Neuronal stem cell (in vitro differentiated cells): ENCODE measurements around the gene PPARD.

ENCODE experiments used
- DNase-seq: peaks from one replicate; pipeline ENCODE4 v3.0.0-alpha.2; 2013; ENCODE audit warnings: low spot score
- H2AFZ ChIP-seq: one replicate; pipeline ENCODE4 v1.6.1; 2013; ENCODE audit warnings: mild to moderate bottlenecking, low read length, inconsistent platforms
- H2AK5ac ChIP-seq: 2 replicates; pipeline ENCODE4 v1.6.1; 2013; ENCODE audit warnings: low read depth, mild to moderate bottlenecking, inconsistent platforms, low read length, moderate library complexity, mixed read lengths
- H2BK120ac ChIP-seq: 2 replicates; pipeline ENCODE4 v1.6.1; 2013; ENCODE audit warnings: low read depth, mild to moderate bottlenecking, inconsistent platforms, low read length, moderate library complexity, mixed read lengths
- H2BK12ac ChIP-seq: one replicate; pipeline ENCODE4 v1.6.1; 2013; ENCODE audit warnings: low read length, inconsistent platforms
- H2BK15ac ChIP-seq: 2 replicates; pipeline ENCODE4 v1.6.1; 2013; ENCODE audit warnings: mild to moderate bottlenecking, low read length, inconsistent platforms, mixed read lengths
- H2BK5ac ChIP-seq: one replicate; pipeline ENCODE4 v1.6.1; 2013; ENCODE audit warnings: inconsistent platforms, mild to moderate bottlenecking, low read length, moderate library complexity
- H3K14ac ChIP-seq: one replicate; pipeline ENCODE4 v1.6.1; 2013; ENCODE audit warnings: low read length, inconsistent platforms
- H3K18ac ChIP-seq: 2 replicates; pipeline ENCODE4 v1.6.1; 2013; ENCODE audit warnings: low read length, inconsistent platforms
- H3K23ac ChIP-seq: 2 replicates; pipeline ENCODE4 v1.6.1; 2013; ENCODE audit warnings: low read depth, mild to moderate bottlenecking, mixed read lengths, low read length, inconsistent platforms; ENCODE audit not compliant: poor library complexity
- H3K27ac ChIP-seq: replicated peaks from 3 replicates; pipeline ENCODE4 v1.5.1; 2013; ENCODE audit warnings: low read length, inconsistent platforms
- H3K27me3 ChIP-seq, 3 experiments: 2 replicates each; pipeline ENCODE4 v1.6.1; 2013; ENCODE audit warnings: low read length in 3 of 3, mild to moderate bottlenecking in 2 of 3, inconsistent platforms in 1 of 3, low read depth in 1 of 3, mixed read lengths in 1 of 3, moderate library complexity in 1 of 3; ENCODE audit not compliant: control insufficient read depth in 3 of 3, insufficient read depth in 3 of 3
- H3K36me3 ChIP-seq, 2 donors: replicated peaks in 1 of 2; 2 replicates each; pipeline ENCODE4 v1.6.1; 2013; ENCODE audit warnings: low read length in 2 of 2; ENCODE audit not compliant: control insufficient read depth in 2 of 2, insufficient read depth in 2 of 2
- H3K4ac ChIP-seq: 2 replicates; pipeline ENCODE4 v1.6.1; 2013; ENCODE audit warnings: inconsistent platforms, mild to moderate bottlenecking, low read length, moderate library complexity
- H3K4me1 ChIP-seq, 2 donors: 1 replicate in 1 of 2; 2 replicates in 1 of 2; pipeline ENCODE4 v1.6.1; 2013; ENCODE audit warnings: low read length in 2 of 2, low read depth in 1 of 2; ENCODE audit not compliant: control insufficient read depth in 2 of 2, insufficient read depth in 1 of 2
- H3K4me2 ChIP-seq: one replicate; pipeline ENCODE4 v1.6.1; 2013; ENCODE audit warnings: mild to moderate bottlenecking, low read length, inconsistent platforms; ENCODE audit not compliant: insufficient read depth, poor library complexity, severe bottlenecking
- H3K4me3 ChIP-seq, 2 donors: 2 replicates each; pipeline ENCODE4 v1.5.1; 2013; ENCODE audit warnings: low read length in 2 of 2, mild to moderate bottlenecking in 2 of 2, inconsistent platforms in 1 of 2, moderate library complexity in 1 of 2
- H3K79me1 ChIP-seq: one replicate; pipeline ENCODE4 v1.6.1; 2013; ENCODE audit warnings: low read depth, mild to moderate bottlenecking, inconsistent platforms, low read length, moderate library complexity
- H3K9ac ChIP-seq: one replicate; pipeline ENCODE4 v1.6.1; 2013; ENCODE audit warnings: mild to moderate bottlenecking, low read depth, low read length, inconsistent platforms; ENCODE audit not compliant: poor library complexity
- H3K9me3 ChIP-seq, 2 donors: replicated peaks in 1 of 2; 2 replicates each; pipeline versions ENCODE3 to v1.6.1; 2013; ENCODE audit warnings: low read length in 2 of 2, mild to moderate bottlenecking in 2 of 2, inconsistent platforms in 1 of 2, low read depth in 1 of 2, mixed read lengths in 1 of 2, moderate library complexity in 1 of 2; ENCODE audit not compliant: control insufficient read depth in 2 of 2, insufficient read depth in 1 of 2
- H4K8ac ChIP-seq: one replicate; pipeline ENCODE4 v1.6.1; 2013; ENCODE audit warnings: low read depth, mild to moderate bottlenecking, inconsistent platforms, low read length, moderate library complexity
- H4K91ac ChIP-seq: one replicate; pipeline ENCODE4 v1.6.1; 2013; ENCODE audit warnings: low read length, low read depth, mild to moderate bottlenecking, inconsistent platforms; ENCODE audit not compliant: poor library complexity
- WGBS, 2 donors: extraction: QIAGEN DNeasy Blood & Tissue Kit; methylation state at CpG; one replicate each; pipeline ENCODE4 v1.1.7; 2013; ENCODE audit warnings: missing lambda C conversion rate in 2 of 2, mixed read lengths in 1 of 2; ENCODE audit not compliant: insufficient read length in 2 of 2, insufficient replicate concordance in 1 of 2; ENCODE audit errors: extremely low coverage in 2 of 2; 5-methylcytosine and 5-hydroxymethylcytosine counted together

Gene PPARD

GRCh38 chr6:35471836-35472345, 129.5 kb downstream of the PPARD start:
- Histone ChIP-seq H2AK5ac (no peak overlapping the region), H3K36me3 (peaks cover 46 to 89% of the 10 kb centered on the region in 2 donors), H3K4ac (no peak overlapping the region), H3K79me1 (peaks cover 10% of the 10 kb centered on the region), H3K4me3 (no peak overlapping the region), H3K4me2 (no peak overlapping the region), H2BK12ac (no peak overlapping the region), H2BK15ac (no peak overlapping the region), H3K9ac (no peak overlapping the region), H3K4me1 (peaks cover 16 to 21% of the 10 kb centered on the region in 2 donors), H3K23ac (no peak overlapping the region), H4K91ac (no peak overlapping the region), H2BK5ac (no peak overlapping the region), H3K9me3 (no peaks in the 10 kb centered on the region), H3K27me3 (no peaks in the 10 kb centered on the region), H2AFZ (no peak overlapping the region), H3K27ac (no peak overlapping the region), H3K14ac (no peak overlapping the region), H4K8ac (no peak overlapping the region), H2BK120ac (no peak overlapping the region), H3K18ac (no peak overlapping the region)
- WGBS, 2 donors, result no CpG with 5 or more reads among the region's 8 CpGs
- no peak for DNase-seq

GRCh38 chr6:35473075-35473849, 130.9 kb downstream of the PPARD start:
- peaks cover 25% of the 10 kb centered on the region in 2 donors for H3K4me1 ChIP-seq
- WGBS, 2 donors, result no CpG with 5 or more reads among the region's 9 CpGs
- H3K18ac ChIP-seq, result no peak overlapping the region
- no peak overlapping the region for H3K9ac ChIP-seq
- no peak overlapping the region for H2AFZ ChIP-seq
- H2BK15ac ChIP-seq, result no peak overlapping the region
- no peak overlapping the region for H3K4me3 ChIP-seq
- no peak overlapping the region for H4K8ac ChIP-seq
- no peak for DNase-seq
- H2BK12ac ChIP-seq, result no peak overlapping the region
- no peak overlapping the region for H4K91ac ChIP-seq
- peaks cover 47 to 89% of the 10 kb centered on the region in 2 donors for H3K36me3 ChIP-seq
- H3K27me3 ChIP-seq, result no peaks in the 10 kb centered on the region
- H3K27ac ChIP-seq, result peak overlapping the region; percentile 43
- H3K23ac ChIP-seq, result peak overlapping the region; percentile 68
- no peak overlapping the region for H3K14ac ChIP-seq
- H3K9me3 ChIP-seq, result peaks cover 0 to under 1% of the 10 kb centered on the region in 2 donors
- H3K4ac ChIP-seq, result no peak overlapping the region
- peaks cover 10% of the 10 kb centered on the region for H3K79me1 ChIP-seq
- no peak overlapping the region for H3K4me2 ChIP-seq
- no peak overlapping the region for H2BK5ac ChIP-seq
- peak overlapping the region; percentile 5 for H2AK5ac ChIP-seq
- H2BK120ac ChIP-seq, result no peak overlapping the region

- H3K4me2 ChIP-seq, result no peak overlapping the region
- H3K4me1 ChIP-seq, result peaks cover 25% of the 10 kb centered on the region in 2 donors
- peaks cover 0 to 3% of the 10 kb centered on the region in 2 donors for H3K9me3 ChIP-seq
- no peak overlapping the region for H3K9ac ChIP-seq
- no peak for DNase-seq
- H3K36me3 ChIP-seq, result peaks cover 50 to 92% of the 10 kb centered on the region in 2 donors
- peak overlapping the region; percentile 25 for H3K27ac ChIP-seq
- H2BK12ac ChIP-seq, result no peak overlapping the region
- H3K79me1 ChIP-seq, result peaks cover 10% of the 10 kb centered on the region
- H3K4ac ChIP-seq, result no peak overlapping the region
- no peak overlapping the region for H4K8ac ChIP-seq
- H2AK5ac ChIP-seq, result no peak overlapping the region
- no peak overlapping the region for H3K23ac ChIP-seq
- no peak overlapping the region for H2BK5ac ChIP-seq
- no peak overlapping the region for H4K91ac ChIP-seq
- H3K14ac ChIP-seq, result no peak overlapping the region
- H3K4me3 ChIP-seq, result no peak overlapping the region
- H3K18ac ChIP-seq, result no peak overlapping the region
- H3K27me3 ChIP-seq, result no peaks in the 10 kb centered on the region
- no peak overlapping the region for H2AFZ ChIP-seq
- H2BK120ac ChIP-seq, result no peak overlapping the region
- H2BK15ac ChIP-seq, result no peak overlapping the region
These were observed 131.4 kb downstream of the PPARD start for GRCh38 chr6:35473850-35474130.

- Histone ChIP-seq H3K23ac (peak overlapping the region; percentile 96), H2BK15ac (no peak overlapping the region), H4K91ac (no peak overlapping the region), H2AFZ (no peak overlapping the region), H3K4ac (no peak overlapping the region), H2BK120ac (no peak overlapping the region), H2AK5ac (peak overlapping the region; percentile 26), H3K4me2 (no peak overlapping the region), H3K14ac (no peak overlapping the region), H3K4me1 (peaks cover 22 to 25% of the 10 kb centered on the region in 2 donors), H2BK12ac (no peak overlapping the region), H3K9me3 (peaks cover 0 to 3% of the 10 kb centered on the region in 2 donors), H4K8ac (no peak overlapping the region), H3K27ac (no peak overlapping the region), H3K4me3 (no peak overlapping the region), H3K27me3 (no peaks in the 10 kb centered on the region), H3K36me3 (peaks cover 54 to 91% of the 10 kb centered on the region in 2 donors), H3K79me1 (peaks cover 10% of the 10 kb centered on the region), H2BK5ac (no peak overlapping the region), H3K9ac (no peak overlapping the region), H3K18ac (peak overlapping the region; percentile 19)
- no CpG with 5 or more reads among the region's 14 CpGs for WGBS, 2 donors
- no peak for DNase-seq
These were observed 132.0 kb downstream of the PPARD start for GRCh38 chr6:35474131-35474941.
